Skin epidermis (tissue), 12 donors: Measurements from ENCODE around the gene ZBTB7C.
"Not testable (repeated sequence)": the region's sequence is repeated elsewhere in the genome, so short reads cannot be mapped to it uniquely, and the experiment has no call there.

ENCODE experiments used
- H3K27ac ChIP-seq, 21 experiments: fragments of 200-600 bp; sonication (generic) in 11 of 21; one replicate each; pipeline ENCODE4 v1.5.0; 2020; ENCODE audit warnings: mild to moderate bottlenecking in 3 of 21, inconsistent platforms in 2 of 21, moderate library complexity in 2 of 21
- H3K4me3 ChIP-seq, 7 experiments: fragments of 200-600 bp; sonication (generic) in 2 of 7; one replicate each; pipeline ENCODE4 v1.5.0; 2020; ENCODE audit warnings: inconsistent platforms in 2 of 7, mild to moderate bottlenecking in 2 of 7, moderate library complexity in 1 of 7

The ZBTB7C gene

GRCh38 chr18:48284011-48284410, 125.2 kb downstream of the ZBTB7C start:
- not testable (repeated sequence) for H3K4me3 ChIP-seq, H3K27ac ChIP-seq

GRCh38 chr18:48281460-48281859, 127.7 kb downstream of the ZBTB7C start:
- H3K27ac ChIP-seq, H3K4me3 ChIP-seq: not testable (repeated sequence)

- H3K27ac ChIP-seq: no peak overlapping the region
- no peak overlapping the region for H3K4me3 ChIP-seq
These were observed 129.9 kb downstream of the ZBTB7C start for GRCh38 chr18:48279312-48279711.

DNA sequence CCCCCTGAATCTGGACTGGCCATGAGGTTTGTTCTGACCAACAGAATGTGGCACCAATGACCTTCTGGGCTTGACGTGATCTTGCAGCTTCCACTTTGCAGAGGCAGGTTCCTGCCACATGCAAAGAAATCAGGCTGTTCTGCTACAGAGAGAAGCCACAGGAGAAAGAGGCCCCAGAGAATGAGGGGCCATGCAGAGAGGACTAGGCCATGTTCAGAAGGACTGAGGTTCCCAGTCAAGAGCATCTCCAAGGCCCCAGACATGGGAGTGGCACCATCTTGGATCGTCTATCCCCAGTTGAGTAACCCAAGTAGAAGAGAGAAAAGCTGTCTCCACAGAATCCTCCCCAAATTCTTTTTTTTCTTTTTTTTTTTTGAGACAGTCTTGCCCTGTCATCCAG, 131.1 kb downstream of the ZBTB7C start:
- Histone ChIP-seq H3K27ac (no peak overlapping the region), H3K4me3 (no peak overlapping the region)

DNA sequence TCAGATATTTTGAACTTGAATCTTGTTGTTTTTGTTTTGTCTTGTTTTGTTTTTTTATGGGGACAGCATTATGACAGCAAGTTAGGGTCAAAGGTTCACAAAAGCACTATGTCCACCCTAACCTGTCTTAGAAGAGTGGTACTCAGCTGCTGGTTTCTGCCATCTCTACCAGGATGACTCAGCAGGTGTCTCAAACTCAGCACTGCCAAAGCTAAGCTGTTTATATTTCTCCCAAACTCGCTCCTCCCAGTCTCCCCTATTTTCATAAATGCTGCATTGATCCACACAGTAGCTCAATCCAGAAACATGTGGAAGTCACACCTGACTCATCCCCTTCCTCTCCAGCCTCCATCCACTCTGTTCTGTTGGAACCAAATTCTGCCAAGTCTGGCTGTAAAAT, 134.9 kb downstream of the ZBTB7C start:
- H3K27ac ChIP-seq: no peak overlapping the region
- no peak overlapping the region for H3K4me3 ChIP-seq

- Histone ChIP-seq H3K27ac (no peak overlapping the region), H3K4me3 (no peak overlapping the region)
These were observed 138.3 kb downstream of the ZBTB7C start for GRCh38 chr18:48270929-48271328.

- Histone ChIP-seq H3K27ac (no peak overlapping the region), H3K4me3 (no peak overlapping the region)
These were observed 143.9 kb downstream of the ZBTB7C start for GRCh38 chr18:48265328-48265727.

GRCh38 chr18:48263914-48264902, 145.0 kb downstream of the ZBTB7C start:
- no peak overlapping the region for H3K27ac ChIP-seq

GRCh38 chr18:48263192-48263853, 145.9 kb downstream of the ZBTB7C start:
- Histone ChIP-seq H3K27ac (no peak overlapping the region), H3K4me3 (no peak overlapping the region)

More at GRCh38 chr18:48263914-48264902, 145.0 kb downstream of the ZBTB7C start:
- no peak overlapping the region for H3K4me3 ChIP-seq

DNA sequence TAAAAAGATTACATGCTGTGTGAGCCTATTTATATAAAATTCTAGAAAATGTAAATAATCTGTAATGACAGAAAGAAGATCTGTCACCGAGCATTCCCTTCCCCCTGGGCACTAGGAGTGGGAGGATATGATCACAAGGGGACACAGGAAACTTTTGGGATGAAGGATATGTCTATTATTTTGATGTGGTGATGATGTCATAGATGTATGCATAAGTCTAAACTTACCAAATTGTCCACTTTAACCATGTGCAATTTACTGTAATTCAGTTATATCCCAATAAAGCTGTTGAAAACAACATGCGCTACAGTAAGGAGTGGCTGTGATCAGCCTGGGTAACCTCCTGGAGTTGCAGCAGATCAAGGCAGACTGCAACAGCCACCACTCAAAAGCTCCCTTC, 148.9 kb downstream of the ZBTB7C start:
- Histone ChIP-seq H3K4me3 (no peak overlapping the region), H3K27ac (no peak overlapping the region)

DNA sequence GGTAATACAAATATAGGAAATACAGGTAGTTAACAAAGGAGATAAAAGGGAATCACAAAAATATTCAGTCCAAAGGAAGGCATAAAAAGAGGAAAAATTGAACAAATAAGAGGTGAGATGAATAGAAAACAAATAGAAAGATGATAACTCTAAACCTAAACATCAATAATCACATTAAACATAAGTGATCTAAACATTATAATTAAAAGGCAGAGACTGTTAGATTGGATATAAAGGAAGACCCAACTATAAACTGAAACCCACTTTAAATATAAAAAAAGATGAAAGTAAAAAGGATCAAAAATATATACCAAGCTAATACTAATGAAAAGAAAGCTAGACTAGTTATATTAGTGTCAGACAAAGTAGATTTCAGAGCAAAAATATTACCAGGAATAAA, 152.3 kb downstream of the ZBTB7C start:
- Histone ChIP-seq H3K27ac (no peak overlapping the region), H3K4me3 (no peak overlapping the region)

DNA sequence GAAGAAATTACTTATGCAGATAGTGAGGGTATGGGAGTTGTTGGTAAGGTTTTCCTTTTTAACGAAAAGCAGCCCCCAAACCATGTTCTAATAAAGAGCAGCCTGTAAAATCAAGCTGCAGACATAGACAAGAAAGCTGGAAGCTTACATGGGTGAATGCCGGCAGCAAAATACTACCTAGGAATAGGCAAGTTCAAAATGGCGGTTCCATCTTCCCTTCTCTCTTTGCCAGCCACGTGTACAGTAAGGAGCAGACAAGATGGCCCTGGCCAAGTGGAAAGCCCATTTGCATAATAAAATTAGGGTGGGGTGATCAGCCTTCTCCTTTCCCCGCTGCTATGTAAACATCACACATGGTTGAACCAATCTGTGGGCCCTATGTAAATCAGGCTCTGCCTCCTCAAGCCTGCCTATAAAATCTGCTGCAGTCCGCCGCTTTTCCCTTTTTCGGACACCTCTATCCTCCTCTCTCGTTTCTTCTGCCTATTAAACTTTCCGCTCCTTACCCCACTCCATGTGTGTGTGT, 155.0 kb downstream of the ZBTB7C start:
- no peak overlapping the region for H3K4me3 ChIP-seq
- no peak overlapping the region for H3K27ac ChIP-seq

DNA sequence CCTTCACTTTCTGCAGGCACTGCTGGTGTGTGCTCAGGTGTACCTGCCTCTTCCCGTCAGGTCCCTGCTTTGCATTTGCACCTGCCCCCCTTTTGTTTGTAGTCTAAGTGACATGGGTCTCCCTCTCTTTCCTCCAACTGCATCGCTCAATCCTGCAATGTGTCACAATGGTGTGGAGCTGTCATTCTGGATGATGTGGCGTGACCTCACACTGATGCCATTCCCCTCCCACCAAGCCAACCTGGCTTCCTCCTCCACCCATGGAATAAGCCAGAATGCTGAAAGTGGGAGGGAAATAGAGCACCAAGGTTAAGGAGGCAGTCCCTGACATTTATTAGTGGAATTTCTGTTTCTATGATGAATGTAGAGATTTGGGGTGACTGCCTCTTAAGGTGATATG, 156.7 kb downstream of the ZBTB7C start:
- Histone ChIP-seq H3K4me3 (no peak overlapping the region), H3K27ac (no peak overlapping the region)

- H3K27ac ChIP-seq: no peak overlapping the region
These were observed 158.3 kb downstream of the ZBTB7C start for GRCh38 chr18:48250918-48251317.

GRCh38 chr18:48250362-48250907, 158.7 kb downstream of the ZBTB7C start:
- Histone ChIP-seq H3K27ac (no peak overlapping the region), H3K4me3 (no peak overlapping the region)

More at GRCh38 chr18:48250918-48251317, 158.3 kb downstream of the ZBTB7C start:
- H3K4me3 ChIP-seq: no peak overlapping the region

- Histone ChIP-seq H3K27ac (no peak overlapping the region), H3K4me3 (no peak overlapping the region)
These were observed 159.3 kb downstream of the ZBTB7C start for GRCh38 chr18:48249854-48250253.

DNA sequence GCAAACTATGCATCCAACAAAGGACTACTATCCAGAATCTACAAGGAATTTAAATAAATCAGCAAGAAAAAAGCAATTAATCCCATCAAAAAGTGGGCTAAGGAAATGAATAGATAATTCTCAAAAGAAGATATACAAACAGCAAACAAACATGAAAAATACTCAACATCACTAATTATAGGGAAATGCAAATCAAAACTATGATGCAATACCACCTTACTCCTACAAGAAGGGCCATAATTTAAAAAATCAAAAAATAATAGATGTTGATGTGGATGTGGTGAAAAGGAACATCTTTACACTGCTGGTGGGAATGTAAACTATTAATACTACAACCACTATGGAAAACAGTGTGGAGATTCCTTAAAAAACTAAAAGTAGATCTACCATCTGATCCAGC, 164.7 kb downstream of the ZBTB7C start:
- Histone ChIP-seq H3K4me3 (no peak overlapping the region), H3K27ac (no peak overlapping the region)

DNA sequence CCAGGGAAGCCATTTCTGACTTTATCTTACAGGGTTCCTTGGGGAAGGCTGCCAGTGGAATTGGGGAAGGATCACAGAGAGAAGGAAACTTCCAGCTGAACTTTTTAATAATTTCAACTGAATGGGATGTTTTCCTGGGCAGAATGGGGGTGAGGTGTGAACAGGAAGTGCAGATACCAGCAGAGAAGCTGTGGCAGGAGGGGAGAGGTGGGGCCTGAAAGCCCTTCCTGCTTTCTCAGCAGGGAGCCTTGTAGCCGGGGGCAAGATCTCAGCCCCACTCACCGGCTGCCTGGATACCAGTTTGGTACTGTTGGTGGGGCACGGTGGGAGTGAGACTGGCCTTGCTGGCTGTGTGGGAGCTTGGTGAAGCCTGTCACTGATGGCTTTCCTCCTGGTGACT, 170.5 kb downstream of the ZBTB7C start:
- Histone ChIP-seq H3K4me3 (no peak overlapping the region), H3K27ac (no peak overlapping the region)

- H3K27ac ChIP-seq: no peak overlapping the region
- no peak overlapping the region for H3K4me3 ChIP-seq
These were observed 171.0 kb downstream of the ZBTB7C start for GRCh38 chr18:48238206-48238605.

DNA sequence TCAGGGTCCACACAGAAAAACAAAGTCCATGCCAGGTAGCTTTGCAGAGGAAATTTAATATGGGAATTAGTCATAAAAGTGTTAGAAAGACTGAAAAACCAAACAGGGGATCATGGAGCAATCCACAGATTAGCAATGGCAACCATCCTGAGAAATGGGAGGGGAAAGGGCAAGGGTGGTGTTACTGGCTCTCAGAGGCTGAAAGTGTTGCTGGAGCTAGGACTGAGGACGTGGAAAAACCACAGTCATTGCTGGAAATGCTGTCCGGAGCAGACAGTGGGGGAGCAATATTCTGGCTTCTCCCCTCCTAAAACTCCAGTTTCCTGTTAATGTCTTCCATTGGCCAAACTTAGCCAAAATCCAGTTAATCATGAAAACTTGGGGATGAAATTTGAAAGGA, 172.4 kb downstream of the ZBTB7C start:
- H3K27ac ChIP-seq: no peak overlapping the region
- H3K4me3 ChIP-seq: no peak overlapping the region
